Breast epithelium (tissue), 3 donors: Measurements from ENCODE around the gene FSIP1.

Experiments used
- CTCF ChIP-seq, 3 donors: fragments of 450-650 bp; IDR thresholded peaks; one replicate each; pipeline ENCODE4 v1.5.1; 2016 to 2017; ENCODE audit warnings: antibody characterized with exemption in 3 of 3, mild to moderate bottlenecking in 3 of 3, moderate library complexity in 3 of 3
- POLR2A ChIP-seq: fragments of 450-650 bp; IDR thresholded peaks from one replicate; pipeline ENCODE4 v1.6.1; 2016; ENCODE audit warnings: antibody characterized with exemption, mild to moderate bottlenecking, moderate library complexity

- TF ChIP-seq POLR2A (no peak), CTCF (IDR thresholded peaks at IDR 0.05) (peak in 1 of 3 donors; percentile 18)
Observed at GRCh38 chr15:39578851-39579486, 203.7 kb downstream of the FSIP1 start.
